K562 (cell line): ENCODE results near the gene FILIP1. TPM values are rescaled to one million over a fixed set of nuclear protein-coding genes. Genes with fewer than 3 reads are reported as not detected.

ENCODE experiments used
- FOXA3 ChIP-seq, 2 experiments: fragments of 450-650 bp in 1 of 2; sonication (generic) in 1 of 2; formaldehyde crosslinking; IDR thresholded peaks in 1 of 2; conservative IDR thresholded peaks in 1 of 2; 2 replicates each; pipeline versions ENCODE4 v1.4.0 to v1.8.0; 2020 to 2022; ENCODE audit warnings: mild to moderate bottlenecking in 2 of 2, missing genetic modification reagents in 1 of 2
- GABPA ChIP-seq: fragments of 200-800 bp; sonication (Bioruptor generic); conservative IDR thresholded peaks from 2 replicates; pipeline ENCODE4 v1.6.1; 2016; ENCODE audit warnings: low read depth, missing genetic modification characterization, missing compliant biosample characterization
- HDAC6 ChIP-seq: IDR thresholded peaks from 2 replicates; pipeline ENCODE4 v1.6.1; 2012; ENCODE audit warnings: low read depth, mild to moderate bottlenecking, control low read depth, inconsistent platforms, low read length, moderate library complexity
- MEF2D ChIP-seq: conservative IDR thresholded peaks from 2 replicates; pipeline ENCODE4 v1.6.1; 2016; ENCODE audit warnings: low read depth, missing genetic modification characterization, missing compliant biosample characterization
- NEUROD1 ChIP-seq: fragments of 150-350 bp; IDR thresholded peaks from 2 replicates; pipeline ENCODE4 v1.6.1; 2014; ENCODE audit warnings: borderline replicate concordance, low read length, low read depth; ENCODE audit not compliant: partially characterized antibody
- NFATC3 ChIP-seq: fragments of 450-650 bp; IDR thresholded peaks from 2 replicates; pipeline ENCODE4 v1.6.1; 2017; ENCODE audit warnings: mild to moderate bottlenecking
- NR2C2 ChIP-seq, 2 experiments: fragments of 200-800 bp in 1 of 2; sonication (Bioruptor generic) in 1 of 2; sonication (generic) in 1 of 2; formaldehyde crosslinking in 1 of 2; IDR thresholded peaks; 2 replicates each; pipeline versions ENCODE4 v1.6.1 to v1.8.0; 2016 to 2022; ENCODE audit warnings: mild to moderate bottlenecking in 1 of 2, missing compliant biosample characterization in 1 of 2, missing genetic modification characterization in 1 of 2, missing genetic modification reagents in 1 of 2
- RB1 ChIP-seq: fragments of 450-650 bp; IDR thresholded peaks from 2 replicates; pipeline ENCODE4 v1.6.1; 2017; ENCODE audit warnings: low read depth, mild to moderate bottlenecking
- STAG1 ChIP-seq: sonication (generic); formaldehyde crosslinking; IDR thresholded peaks from 2 replicates; pipeline ENCODE4 v1.5.0; 2020; ENCODE audit warnings: missing genetic modification reagents, borderline replicate concordance
- U2AF2 ChIP-seq: fragments of 200-400 bp; formaldehyde crosslinking; optimal IDR thresholded peaks from 2 replicates; pipeline ENCODE3; 2017; ENCODE audit warnings: low read depth, mild to moderate bottlenecking, low read length
- ZKSCAN1 ChIP-seq: fragments of 150-350 bp; IDR thresholded peaks from 2 replicates; pipeline ENCODE4 v1.6.1; 2016; ENCODE audit warnings: low read depth, low read length
- ZNF239 ChIP-seq: fragments of 250-450 bp; sonication (Bioruptor Pico); IDR thresholded peaks from 2 replicates; pipeline ENCODE4 v1.4.0; 2020; ENCODE audit warnings: mild to moderate bottlenecking
- ZNF444 ChIP-seq: fragments of 250-450 bp; sonication (Bioruptor Pico); IDR thresholded peaks from 2 replicates; pipeline ENCODE4 v1.4.0; 2020; ENCODE audit warnings: mild to moderate bottlenecking, moderate library complexity
- ZNF445 ChIP-seq: fragments of 250-450 bp; sonication (Bioruptor Pico); IDR thresholded peaks from 2 replicates; pipeline ENCODE4 v1.4.0; 2020; ENCODE audit warnings: low read depth, mild to moderate bottlenecking, moderate library complexity
- ZNF668 ChIP-seq: fragments of 250-450 bp; sonication (Bioruptor Pico); IDR thresholded peaks from 2 replicates; pipeline ENCODE4 v1.8.0; 2022; ENCODE audit warnings: mild to moderate bottlenecking, inconsistent platforms
- polyA plus RNA-seq, 8 experiments: library from polyadenylated mRNA; depleted of rRNA in 4 of 8; stranded (reverse) in 5 of 8; unstranded in 3 of 8; fragments of >200 nt; fragmentation: Nextera tagmentation in 2 of 8; fragmentation: Illumina TruSeq in 1 of 8; extraction: Ambion mirVana in 2 of 8; extraction: Trizol in 1 of 8; gene quantifications; 2 replicates each; pipeline versions ENCODE4 v1.2.1 to v1.2.3, GENCODE V29; 2011 to 2014; ENCODE audit warnings: inconsistent platforms in 1 of 8, missing spikeins in 1 of 8
- total RNA-seq, 7 experiments: library from RNA; depleted of rRNA in 6 of 7; stranded (reverse); fragments of >200 nt in 6 of 7; fragmentation: Illumina TruSeq in 2 of 7; extraction: Trizol in 2 of 7; gene quantifications; 2 replicates each; pipeline versions ENCODE4 v1.2.1 to v1.2.3, GENCODE V29; 2011 to 2021; ENCODE audit warnings: low replicate concordance in 1 of 7
- TF ChIP-seq, protein P1 (sequence below), 3 experiments: fragments of 200-800 bp in 1 of 3; fragments of 250-450 bp in 1 of 3; fragments of 450-650 bp in 1 of 3; sonication (Bioruptor Pico) in 1 of 3; sonication (Bioruptor generic) in 1 of 3; formaldehyde crosslinking in 1 of 3; IDR thresholded peaks; 2 replicates each; pipeline versions ENCODE4 v1.6.1 to v1.8.0; 2016 to 2022; ENCODE audit warnings: mild to moderate bottlenecking in 2 of 3, missing genetic modification characterization in 2 of 3, missing compliant biosample characterization in 1 of 3, moderate library complexity in 1 of 3
- TF ChIP-seq, protein P2 (sequence below): sonication (generic); formaldehyde crosslinking; IDR thresholded peaks from 2 replicates; pipeline ENCODE4 v1.8.1; 2023; ENCODE audit warnings: mild to moderate bottlenecking, missing genetic modification reagents
- TF ChIP-seq, protein P3 (sequence below): fragments of 250-450 bp; sonication (Bioruptor Pico); IDR thresholded peaks from 2 replicates; pipeline ENCODE4 v1.4.0; 2020; ENCODE audit warnings: mild to moderate bottlenecking, moderate library complexity

Gene FILIP1
- total and polyA plus RNA-seq, 9 of the 15 experiments (the other 6 are each of a cell fraction or from before 2014, with no cell fraction given), result 0.03 to 0.25 (median 0.10) TPM; not detected in 1

DNA sequence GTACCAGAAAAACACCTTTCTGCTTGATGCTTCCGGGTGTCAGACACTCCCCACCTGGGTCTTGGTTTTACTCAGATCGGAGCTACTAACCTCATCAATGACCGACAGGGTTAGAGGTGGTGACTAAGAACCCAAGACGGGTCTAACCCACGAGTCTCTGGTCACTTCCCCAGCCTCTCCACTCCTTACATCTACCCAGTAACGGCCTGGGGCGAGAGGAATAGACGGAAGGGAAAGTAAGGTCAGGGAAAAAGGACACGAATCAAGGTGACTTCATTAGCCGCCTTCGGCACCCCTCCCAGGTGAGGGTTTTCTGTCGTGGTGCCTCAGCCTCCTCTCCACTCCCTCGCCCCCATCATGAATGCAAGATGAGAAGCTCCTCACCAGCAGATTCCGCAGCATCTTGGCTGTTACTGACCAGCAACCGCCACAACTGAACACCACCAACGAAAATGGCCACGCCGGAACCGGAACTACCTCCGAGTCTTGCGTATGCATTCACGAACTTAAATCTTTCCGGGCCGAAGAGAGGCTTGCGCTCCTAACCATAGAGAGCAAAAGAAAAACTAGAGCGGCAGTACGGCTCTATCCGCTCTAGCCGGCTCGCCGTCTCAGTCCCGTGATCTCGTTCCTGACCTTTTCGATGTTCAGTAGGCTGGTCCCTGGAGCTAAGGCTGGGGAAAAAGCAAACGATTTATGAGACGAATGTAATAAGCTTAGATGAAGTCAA, 250.1 kb downstream of the FILIP1 start, which contains the start of gene COX7A2 (continued):
- TF ChIP-seq, protein P1, sequence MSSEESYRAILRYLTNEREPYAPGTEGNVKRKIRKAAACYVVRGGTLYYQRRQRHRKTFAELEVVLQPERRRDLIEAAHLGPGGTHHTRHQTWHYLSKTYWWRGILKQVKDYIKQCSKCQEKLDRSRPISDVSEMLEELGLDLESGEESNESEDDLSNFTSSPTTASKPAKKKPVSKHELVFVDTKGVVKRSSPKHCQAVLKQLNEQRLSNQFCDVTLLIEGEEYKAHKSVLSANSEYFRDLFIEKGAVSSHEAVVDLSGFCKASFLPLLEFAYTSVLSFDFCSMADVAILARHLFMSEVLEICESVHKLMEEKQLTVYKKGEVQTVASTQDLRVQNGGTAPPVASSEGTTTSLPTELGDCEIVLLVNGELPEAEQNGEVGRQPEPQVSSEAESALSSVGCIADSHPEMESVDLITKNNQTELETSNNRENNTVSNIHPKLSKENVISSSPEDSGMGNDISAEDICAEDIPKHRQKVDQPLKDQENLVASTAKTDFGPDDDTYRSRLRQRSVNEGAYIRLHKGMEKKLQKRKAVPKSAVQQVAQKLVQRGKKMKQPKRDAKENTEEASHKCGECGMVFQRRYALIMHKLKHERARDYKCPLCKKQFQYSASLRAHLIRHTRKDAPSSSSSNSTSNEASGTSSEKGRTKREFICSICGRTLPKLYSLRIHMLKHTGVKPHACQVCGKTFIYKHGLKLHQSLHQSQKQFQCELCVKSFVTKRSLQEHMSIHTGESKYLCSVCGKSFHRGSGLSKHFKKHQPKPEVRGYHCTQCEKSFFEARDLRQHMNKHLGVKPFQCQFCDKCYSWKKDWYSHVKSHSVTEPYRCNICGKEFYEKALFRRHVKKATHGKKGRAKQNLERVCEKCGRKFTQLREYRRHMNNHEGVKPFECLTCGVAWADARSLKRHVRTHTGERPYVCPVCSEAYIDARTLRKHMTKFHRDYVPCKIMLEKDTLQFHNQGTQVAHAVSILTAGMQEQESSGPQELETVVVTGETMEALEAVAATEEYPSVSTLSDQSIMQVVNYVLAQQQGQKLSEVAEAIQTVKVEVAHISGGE (CRISPR knock-in tag; IDR thresholded peaks at IDR 0.05), result peak in 2 of 3 experiments; percentile 38 to 95; a peak in 2 of 6 replicates
- TF ChIP-seq, protein P2, sequence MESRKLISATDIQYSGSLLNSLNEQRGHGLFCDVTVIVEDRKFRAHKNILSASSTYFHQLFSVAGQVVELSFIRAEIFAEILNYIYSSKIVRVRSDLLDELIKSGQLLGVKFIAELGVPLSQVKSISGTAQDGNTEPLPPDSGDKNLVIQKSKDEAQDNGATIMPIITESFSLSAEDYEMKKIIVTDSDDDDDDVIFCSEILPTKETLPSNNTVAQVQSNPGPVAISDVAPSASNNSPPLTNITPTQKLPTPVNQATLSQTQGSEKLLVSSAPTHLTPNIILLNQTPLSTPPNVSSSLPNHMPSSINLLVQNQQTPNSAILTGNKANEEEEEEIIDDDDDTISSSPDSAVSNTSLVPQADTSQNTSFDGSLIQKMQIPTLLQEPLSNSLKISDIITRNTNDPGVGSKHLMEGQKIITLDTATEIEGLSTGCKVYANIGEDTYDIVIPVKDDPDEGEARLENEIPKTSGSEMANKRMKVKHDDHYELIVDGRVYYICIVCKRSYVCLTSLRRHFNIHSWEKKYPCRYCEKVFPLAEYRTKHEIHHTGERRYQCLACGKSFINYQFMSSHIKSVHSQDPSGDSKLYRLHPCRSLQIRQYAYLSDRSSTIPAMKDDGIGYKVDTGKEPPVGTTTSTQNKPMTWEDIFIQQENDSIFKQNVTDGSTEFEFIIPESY, result peak; percentile 99
- TF ChIP-seq U2AF2, result no peak
- 0 out of 2 replicates have a peak, but pooled peaks have one; percentile 57 for TF ChIP-seq NFATC3
- TF ChIP-seq NEUROD1, result peak; percentile 13
- TF ChIP-seq MEF2D (tag), result 0 out of 2 replicates have a peak, but pooled peaks have one; percentile 33
- TF ChIP-seq GABPA, result peak; percentile 97
- no peak for TF ChIP-seq ZNF445
- no peak for TF ChIP-seq STAG1 (CRISPR knock-in tag)
- TF ChIP-seq HDAC6, result no peak
- no peak for TF ChIP-seq ZNF668
- no peak for TF ChIP-seq ZNF239 (CRISPR knock-in tag)
- no peak for TF ChIP-seq ZKSCAN1
- no peak for TF ChIP-seq ZNF444 (CRISPR knock-in tag)
- TF ChIP-seq FOXA3 (CRISPR knock-in tag; conservative IDR thresholded peaks at IDR 0.05 in 1 of 2, IDR thresholded peaks at IDR 0.05 in 1 of 2), result no peak
- TF ChIP-seq RB1, result no peak; the same call in 1 of the 2 replicates
- TF ChIP-seq, protein P3, sequence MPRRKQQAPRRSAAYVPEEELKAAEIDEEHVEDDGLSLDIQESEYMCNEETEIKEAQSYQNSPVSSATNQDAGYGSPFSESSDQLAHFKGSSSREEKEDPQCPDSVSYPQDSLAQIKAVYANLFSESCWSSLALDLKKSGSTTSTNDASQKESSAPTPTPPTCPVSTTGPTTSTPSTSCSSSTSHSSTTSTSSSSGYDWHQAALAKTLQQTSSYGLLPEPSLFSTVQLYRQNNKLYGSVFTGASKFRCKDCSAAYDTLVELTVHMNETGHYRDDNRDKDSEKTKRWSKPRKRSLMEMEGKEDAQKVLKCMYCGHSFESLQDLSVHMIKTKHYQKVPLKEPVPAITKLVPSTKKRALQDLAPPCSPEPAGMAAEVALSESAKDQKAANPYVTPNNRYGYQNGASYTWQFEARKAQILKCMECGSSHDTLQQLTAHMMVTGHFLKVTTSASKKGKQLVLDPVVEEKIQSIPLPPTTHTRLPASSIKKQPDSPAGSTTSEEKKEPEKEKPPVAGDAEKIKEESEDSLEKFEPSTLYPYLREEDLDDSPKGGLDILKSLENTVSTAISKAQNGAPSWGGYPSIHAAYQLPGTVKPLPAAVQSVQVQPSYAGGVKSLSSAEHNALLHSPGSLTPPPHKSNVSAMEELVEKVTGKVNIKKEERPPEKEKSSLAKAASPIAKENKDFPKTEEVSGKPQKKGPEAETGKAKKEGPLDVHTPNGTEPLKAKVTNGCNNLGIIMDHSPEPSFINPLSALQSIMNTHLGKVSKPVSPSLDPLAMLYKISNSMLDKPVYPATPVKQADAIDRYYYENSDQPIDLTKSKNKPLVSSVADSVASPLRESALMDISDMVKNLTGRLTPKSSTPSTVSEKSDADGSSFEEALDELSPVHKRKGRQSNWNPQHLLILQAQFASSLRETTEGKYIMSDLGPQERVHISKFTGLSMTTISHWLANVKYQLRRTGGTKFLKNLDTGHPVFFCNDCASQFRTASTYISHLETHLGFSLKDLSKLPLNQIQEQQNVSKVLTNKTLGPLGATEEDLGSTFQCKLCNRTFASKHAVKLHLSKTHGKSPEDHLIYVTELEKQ (CRISPR knock-in tag), result no peak
- TF ChIP-seq NR2C2 (CRISPR knock-in tag; IDR thresholded peaks at IDR 0.05), result peak; percentile 89
- peak; percentile 98 for TF ChIP-seq NR2C2 (tag; IDR thresholded peaks at IDR 0.05)
